ENCODE results near the gene ANP32A. TPM values are rescaled to one million over a fixed set of nuclear protein-coding genes. Genes with fewer than 3 reads are reported as not detected.

ANP32A gene
- polyA plus RNA-seq, 1 donor from 2014 or later: 110 TPM

DNA sequence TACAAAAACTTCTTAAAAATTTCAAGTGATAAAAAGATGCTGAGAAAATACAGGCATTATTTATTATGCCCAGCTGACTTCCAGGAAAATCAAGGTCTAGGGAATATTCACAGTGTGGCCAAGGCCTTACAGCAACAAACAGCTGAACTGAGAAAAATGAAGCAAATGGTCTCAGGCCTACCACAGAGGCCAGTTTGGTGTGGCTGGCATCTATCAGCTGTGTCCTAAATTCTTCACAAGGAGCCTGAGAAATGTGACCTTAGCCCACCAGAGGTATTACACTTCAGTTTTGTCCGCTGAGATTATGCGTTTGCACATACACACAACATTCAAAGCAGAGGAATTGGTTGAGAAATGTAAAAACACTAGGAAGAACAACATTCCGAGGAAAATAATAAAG, 77.4 kb downstream of the ANP32A start:
- Mint-ChIP-seq H3K36me3 (no peaks in the 10 kb centered on the region), H3K9me3 (peaks cover 0 to 4% (median 0%) of the 10 kb centered on the region in 3 donors), H3K27me3 (peaks cover 7% of the 10 kb centered on the region), H3K4me3 (no peak overlapping the region), H3K4me1 (peaks cover 0 to 3% (median 0%) of the 10 kb centered on the region in 3 donors), H3K27ac (no peak overlapping the region)

DNA sequence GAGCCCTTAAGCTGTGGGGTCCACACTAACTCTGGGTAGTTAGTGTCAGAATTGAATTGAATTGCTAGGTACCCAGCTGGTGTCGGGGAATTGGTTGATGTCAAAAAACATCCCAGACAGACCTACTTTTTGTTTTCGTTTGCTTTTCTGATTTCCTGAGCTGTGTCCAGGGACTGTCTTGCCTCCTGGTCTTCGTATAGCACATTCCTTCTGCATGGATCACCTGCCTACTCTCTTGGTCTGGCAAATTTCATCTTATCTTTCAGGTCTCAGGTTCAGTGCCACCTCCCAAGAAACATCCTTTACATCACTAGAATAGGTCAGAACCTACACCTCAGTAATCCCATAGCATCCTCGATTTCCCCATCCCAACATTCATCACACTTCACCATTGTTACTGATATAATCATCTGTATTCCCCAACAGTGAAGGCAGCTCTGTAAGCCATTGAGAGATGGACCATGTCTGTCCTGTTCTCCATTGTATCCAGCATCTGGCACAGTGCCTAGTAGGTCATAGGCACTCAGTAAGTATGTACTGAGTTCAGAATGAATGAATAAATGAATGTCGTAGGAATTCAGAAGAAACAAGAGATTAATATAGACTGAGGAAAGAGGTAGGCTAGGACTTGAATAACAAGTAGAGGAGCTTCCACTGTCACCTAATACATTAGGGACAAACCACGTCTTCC, 81.2 kb downstream of the ANP32A start:
- peaks cover 5% of the 10 kb centered on the region for H3K36me3 Mint-ChIP-seq
- peaks cover 7% of the 10 kb centered on the region for H3K27me3 Mint-ChIP-seq
- no peak overlapping the region for H3K27ac Mint-ChIP-seq
- H3K4me3 Mint-ChIP-seq: no peak overlapping the region
- H3K9me3 Mint-ChIP-seq: peaks cover 0 to under 1% (median 0%) of the 10 kb centered on the region in 3 donors
- peaks cover 7 to 14% (median 10%) of the 10 kb centered on the region in 3 donors for H3K4me1 Mint-ChIP-seq

DNA sequence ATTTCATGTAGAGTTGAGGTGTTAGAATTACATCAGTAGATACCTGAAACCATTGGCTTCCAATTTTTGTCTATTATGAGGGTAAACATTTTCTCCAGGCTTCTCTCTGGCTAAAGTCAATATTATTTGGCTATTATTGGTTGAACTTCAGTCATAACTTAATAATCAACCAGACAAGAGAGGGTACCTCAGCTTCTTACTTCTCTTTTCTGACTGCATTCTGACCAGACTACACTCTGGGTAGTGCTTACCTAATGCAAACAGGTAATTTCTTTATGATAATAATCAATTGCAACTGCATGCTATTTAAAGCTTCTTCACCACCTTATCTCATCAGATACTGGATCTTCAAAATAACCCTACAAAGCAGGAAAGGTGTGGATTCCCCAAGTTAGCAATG, 85.1 kb downstream of the ANP32A start:
- Mint-ChIP-seq H3K27me3 (peaks cover 5% of the 10 kb centered on the region), H3K36me3 (peaks cover 5% of the 10 kb centered on the region), H3K9me3 (no peaks in the 10 kb centered on the region), H3K4me3 (no peak overlapping the region), H3K4me1 (peaks cover 13 to 26% (median 22%) of the 10 kb centered on the region in 3 donors), H3K27ac (no peak overlapping the region)

DNA sequence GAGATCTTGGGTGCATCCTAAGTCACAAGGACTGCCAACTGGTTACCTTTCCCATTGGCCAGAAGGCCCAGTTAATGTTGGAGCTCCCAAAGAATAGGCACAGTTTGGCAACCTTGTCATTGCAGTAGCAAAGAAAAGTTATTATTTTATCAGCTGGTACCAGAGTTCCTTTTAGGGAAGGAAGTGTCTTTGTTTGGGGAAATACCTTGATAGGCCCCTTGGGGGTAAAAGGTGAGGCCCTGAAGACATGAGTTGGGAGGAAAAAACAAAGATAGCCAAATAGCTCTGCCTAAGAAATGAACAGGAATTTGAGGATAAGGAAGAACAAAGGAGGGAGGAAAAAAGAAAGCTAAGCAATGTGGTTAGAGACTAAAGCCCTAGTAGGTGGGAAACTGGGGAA, 85.8 kb downstream of the ANP32A start:
- Mint-ChIP-seq H3K4me3 (peak overlapping the region in 2 of 4 donors; percentile 63 to 87), H3K36me3 (peaks cover 5% of the 10 kb centered on the region), H3K4me1 (peaks cover 13 to 26% (median 23%) of the 10 kb centered on the region in 3 donors), H3K9me3 (no peaks in the 10 kb centered on the region), H3K27ac (peak overlapping the region in 1 of 3 donors; percentile 76), H3K27me3 (peaks cover 2% of the 10 kb centered on the region)

DNA sequence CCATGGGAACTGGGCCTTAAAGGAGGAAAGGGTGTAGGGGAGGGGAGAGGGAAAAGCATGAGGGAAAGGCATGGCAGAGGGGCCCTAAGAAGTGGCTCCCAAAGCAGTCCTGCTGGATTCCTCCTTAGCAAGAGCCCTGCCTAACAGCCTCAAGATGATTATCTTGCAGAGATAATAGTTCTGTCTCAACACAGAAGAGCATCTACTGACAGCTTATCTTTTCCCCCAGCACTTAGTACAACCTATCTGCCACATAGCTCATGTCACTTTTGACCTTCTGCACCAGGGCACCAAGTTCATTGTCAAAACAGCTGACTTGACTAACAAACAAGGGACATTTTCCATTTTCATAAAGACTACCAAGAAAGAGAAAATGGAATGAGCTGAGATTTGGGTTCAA, 86.3 kb downstream of the ANP32A start:
- Mint-ChIP-seq H3K4me3 (peak overlapping the region in 1 of 4 donors; percentile 36), H3K9me3 (no peaks in the 10 kb centered on the region), H3K27ac (no peak overlapping the region), H3K36me3 (peaks cover 5% of the 10 kb centered on the region), H3K4me1 (peaks cover 13 to 26% (median 22%) of the 10 kb centered on the region in 3 donors), H3K27me3 (peaks cover 2% of the 10 kb centered on the region)

DNA sequence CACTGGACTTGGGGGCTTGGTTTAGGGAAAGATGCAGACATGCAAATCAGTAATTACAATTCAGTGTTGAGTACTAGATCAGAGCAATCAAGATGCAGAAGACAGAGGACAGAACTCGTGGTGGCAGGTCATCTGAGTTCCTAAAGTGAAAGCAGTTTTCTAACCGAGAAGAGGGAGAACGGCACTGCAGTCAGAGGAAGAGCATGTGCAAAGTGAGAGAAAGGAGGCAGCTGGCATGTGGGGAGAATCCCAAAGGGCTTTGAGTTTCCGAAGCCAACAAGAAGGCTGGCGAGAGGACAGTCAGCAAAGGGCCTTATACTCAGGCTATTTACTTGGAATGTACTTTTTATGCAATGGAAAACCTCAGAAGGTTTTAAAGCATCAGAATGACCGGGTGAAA, 87.0 kb downstream of the ANP32A start:
- peak overlapping the region in 1 of 4 donors; percentile 61 for H3K4me3 Mint-ChIP-seq
- H3K36me3 Mint-ChIP-seq: peaks cover 5% of the 10 kb centered on the region
- no peaks in the 10 kb centered on the region for H3K27me3 Mint-ChIP-seq
- H3K9me3 Mint-ChIP-seq: no peaks in the 10 kb centered on the region
- peaks cover 13 to 26% (median 22%) of the 10 kb centered on the region in 3 donors for H3K4me1 Mint-ChIP-seq
- H3K27ac Mint-ChIP-seq: peak overlapping the region in 1 of 3 donors; percentile 38

DNA sequence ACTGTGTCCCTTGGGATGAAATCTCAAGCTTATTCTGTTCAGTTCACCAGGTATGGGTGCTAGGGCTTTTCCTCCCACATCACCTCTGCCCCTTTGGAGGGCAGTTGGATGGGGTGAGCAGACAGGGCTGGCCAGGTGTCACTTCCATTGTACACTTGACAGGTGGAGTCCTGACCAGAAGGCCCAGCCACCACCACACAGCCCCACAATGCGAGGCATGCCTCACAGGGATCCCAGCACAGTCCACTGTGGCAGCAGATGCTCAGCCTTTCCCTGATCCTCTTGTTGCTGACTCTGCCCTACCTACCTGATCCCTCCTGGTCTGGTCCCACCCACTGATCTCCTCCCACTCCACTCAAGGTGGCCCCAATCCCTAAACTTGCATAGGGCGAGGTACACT, 88.2 kb downstream of the ANP32A start:
- Mint-ChIP-seq H3K27ac (no peak overlapping the region), H3K36me3 (peaks cover 5% of the 10 kb centered on the region), H3K9me3 (no peaks in the 10 kb centered on the region), H3K27me3 (no peaks in the 10 kb centered on the region), H3K4me1 (peaks cover 13 to 26% (median 22%) of the 10 kb centered on the region in 3 donors), H3K4me3 (no peak overlapping the region)

DNA sequence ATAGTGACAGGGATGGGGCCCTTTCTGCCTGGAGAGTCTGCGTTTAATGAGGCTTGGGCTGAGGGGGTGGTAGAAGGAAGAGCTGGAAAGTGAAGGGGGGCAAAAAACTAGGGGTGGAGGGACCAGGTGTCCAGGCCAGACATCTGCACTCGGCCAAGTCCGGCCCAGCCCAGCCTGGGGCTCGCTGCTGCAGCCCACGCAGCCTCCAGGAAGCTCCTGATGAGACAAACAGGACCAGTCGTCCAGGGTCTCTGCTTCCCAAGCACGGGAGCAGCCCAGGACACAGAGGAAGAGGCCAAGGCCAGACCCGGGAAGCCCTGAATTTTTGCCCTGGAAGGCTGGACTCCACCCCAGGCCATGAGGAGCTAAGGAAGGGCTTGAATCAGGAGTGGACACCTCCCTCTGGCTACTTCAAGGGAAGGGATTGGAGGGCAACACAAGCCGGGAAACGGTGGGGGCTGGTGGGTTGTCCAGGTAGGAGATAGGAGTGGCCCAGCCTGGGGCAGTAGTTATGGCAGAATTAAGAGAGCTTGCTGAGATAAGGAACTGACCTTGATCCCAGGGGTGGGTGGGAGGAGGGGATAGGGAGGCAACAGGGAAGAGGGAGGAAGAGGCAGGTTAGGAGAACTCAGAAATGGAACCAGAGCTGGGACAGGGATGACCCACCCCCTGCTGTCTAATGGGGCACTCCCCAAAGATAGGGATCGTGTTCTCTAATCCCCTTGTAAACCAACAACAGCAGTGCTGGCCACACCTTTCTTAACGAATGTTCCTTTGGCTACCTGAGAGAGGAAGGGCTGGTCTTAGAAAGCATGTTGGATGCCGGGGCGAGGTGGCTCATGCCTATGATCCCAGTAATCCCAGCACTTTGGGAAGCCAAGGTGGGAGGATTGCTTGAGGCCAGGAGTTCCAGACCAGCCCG, 89.5 kb downstream of the ANP32A start:
- peaks cover 13 to 26% (median 22%) of the 10 kb centered on the region in 3 donors for H3K4me1 Mint-ChIP-seq
- H3K27me3 Mint-ChIP-seq: no peaks in the 10 kb centered on the region
- no peak overlapping the region for H3K4me3 Mint-ChIP-seq
- peak overlapping the region in 1 of 3 donors; percentile 20 for H3K27ac Mint-ChIP-seq
- peaks cover 5% of the 10 kb centered on the region for H3K36me3 Mint-ChIP-seq
- H3K9me3 Mint-ChIP-seq: no peaks in the 10 kb centered on the region

DNA sequence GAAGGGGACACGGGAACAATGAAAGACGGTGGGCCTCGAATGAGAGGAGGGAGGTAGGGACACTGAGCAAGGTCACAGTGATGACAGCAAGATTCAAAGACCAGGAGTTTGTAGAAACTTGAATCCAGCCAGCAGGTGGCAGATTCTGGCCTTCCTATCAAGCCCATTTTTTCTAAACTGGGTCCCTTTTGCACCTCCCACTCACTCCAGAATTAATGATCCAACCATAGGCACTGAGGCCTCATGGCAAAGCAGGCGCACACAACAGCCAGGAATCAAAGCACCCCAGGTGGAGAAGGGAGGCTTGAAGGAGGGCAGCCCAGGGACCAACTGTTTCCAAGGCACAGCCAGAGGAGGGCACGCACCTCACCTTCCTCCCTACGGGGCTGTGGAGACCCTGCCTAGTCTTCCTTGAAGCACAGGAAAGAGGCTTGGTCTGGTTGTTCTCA, 90.2 kb downstream of the ANP32A start:
- no peaks in the 10 kb centered on the region for H3K27me3 Mint-ChIP-seq
- H3K4me3 Mint-ChIP-seq: no peak overlapping the region
- no peaks in the 10 kb centered on the region for H3K9me3 Mint-ChIP-seq
- peaks cover 5% of the 10 kb centered on the region for H3K36me3 Mint-ChIP-seq
- no peak overlapping the region for H3K27ac Mint-ChIP-seq
- peaks cover 13 to 22% (median 21%) of the 10 kb centered on the region in 3 donors for H3K4me1 Mint-ChIP-seq

DNA sequence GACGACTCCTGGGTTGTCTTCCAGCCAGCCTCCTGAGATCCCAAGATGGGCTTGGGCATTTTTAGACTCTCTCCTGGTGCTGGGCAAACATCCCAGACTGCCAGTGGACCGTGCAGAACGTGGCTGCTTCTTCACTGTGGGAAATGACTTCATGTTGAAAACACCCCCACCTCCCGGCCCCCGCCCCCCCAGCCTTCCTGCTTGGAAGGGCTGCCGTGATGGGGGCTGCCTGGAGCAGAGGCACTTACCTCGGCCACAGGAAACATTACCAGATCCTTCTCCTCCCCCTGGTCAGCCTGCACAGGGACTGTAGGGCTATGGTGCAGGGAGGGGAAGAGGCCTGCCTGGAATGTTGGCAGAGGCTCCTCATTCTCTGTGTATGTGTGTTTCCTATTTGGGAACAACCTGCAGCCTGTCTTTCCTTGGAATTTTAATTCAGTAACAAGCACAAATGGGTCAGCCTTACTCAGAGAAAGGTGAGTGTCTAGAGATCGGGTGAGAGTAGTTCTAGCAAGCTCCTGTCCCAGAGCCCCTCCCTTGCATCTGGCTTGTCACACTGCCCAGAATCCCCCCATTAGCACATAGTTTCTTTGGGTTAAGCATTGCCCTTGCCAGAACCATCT, 90.8 kb downstream of the ANP32A start:
- Mint-ChIP-seq H3K36me3 (peaks cover 2% of the 10 kb centered on the region), H3K4me1 (peaks cover 10 to 17% (median 15%) of the 10 kb centered on the region in 3 donors), H3K27me3 (no peaks in the 10 kb centered on the region), H3K9me3 (no peaks in the 10 kb centered on the region), H3K4me3 (no peak overlapping the region), H3K27ac (no peak overlapping the region)

Other genes starting within 250 kb of the ANP32A start
- gene CORO2B, start 241.9 kb downstream of the ANP32A start, polyA plus RNA-seq: 0.94 TPM
- gene SPESP1, start 109.6 kb upstream of the ANP32A start, polyA plus RNA-seq: 1.3 TPM
- gene NOX5, start 193.8 kb upstream of the ANP32A start, polyA plus RNA-seq: not detected